ENCODE measurements around the gene PRRT2.

GRCh38 chr16:29808219-29808900, 3.6 kb upstream of the PRRT2 start:
- TF ChIP-seq CBFB (CRISPR knock-in tag; IDR thresholded peaks at IDR 0.05; ENCODE audit: low read depth) (no peak), CTCF (IDR thresholded peaks at IDR 0.05) (no peak)
